PC-3 (cell line): ENCODE measurements around the gene ZNF106.

Experiments used
- CTCF ChIP-seq: fragments of 300-600 bp; sonication (generic); conservative IDR thresholded peaks from 2 replicates; pipeline ENCODE4 v1.5.1; 2017; ENCODE audit warnings: antibody characterized with exemption, low read depth, mild to moderate bottlenecking, low read length
- EZH2 ChIP-seq: fragments of 300-600 bp; sonication (generic); IDR thresholded peaks from one replicate; pipeline ENCODE4 v1.6.1; 2017; ENCODE audit warnings: antibody characterized with exemption, mild to moderate bottlenecking, low read length; ENCODE audit not compliant: unreplicated experiment
- EZH2phosphoT487 ChIP-seq: fragments of 300-600 bp; sonication (generic); IDR thresholded peaks from 2 replicates; pipeline ENCODE4 v1.6.1; 2018; ENCODE audit warnings: mild to moderate bottlenecking, antibody characterized with exemption, low read length, borderline replicate concordance

- no peak for TF ChIP-seq CTCF
- TF ChIP-seq EZH2 = no peak
- TF ChIP-seq EZH2phosphoT487 = no peak
These were observed 4.6 kb upstream of the ZNF106 start, which contains the start of gene SNAP23 for GRCh38 chr15:42495361-42496212.
